ENCODE results near the gene TBC1D22A.

TBC1D22A gene

GRCh38 chr22:46931881-46932280 is 169.4 kb downstream of the TBC1D22A start:
- no peak for TF ChIP-seq TSHZ2 (CRISPR knock-in tag; IDR thresholded peaks at IDR 0.05)
- TF ChIP-seq GLIS3 (CRISPR knock-in tag; IDR thresholded peaks at IDR 0.05), result no peak
- no peak for TF ChIP-seq SNAI2 (CRISPR knock-in tag; IDR thresholded peaks at IDR 0.05)
- no peak for TF ChIP-seq CSRNP3 (CRISPR knock-in tag; IDR thresholded peaks at IDR 0.05)
- no peak for TF ChIP-seq ISL1 (CRISPR knock-in tag; IDR thresholded peaks at IDR 0.05)
- no peak for TF ChIP-seq ZNF8 (CRISPR knock-in tag; IDR thresholded peaks at IDR 0.05)
- TF ChIP-seq PPARA (CRISPR knock-in tag; IDR thresholded peaks at IDR 0.05; ENCODE audit: borderline replicate concordance), result no peak
- TF ChIP-seq OSR1 (CRISPR knock-in tag; IDR thresholded peaks at IDR 0.05), result no peak
- TF ChIP-seq ZFP30 (CRISPR knock-in tag; IDR thresholded peaks at IDR 0.05), result no peak
- no peak for TF ChIP-seq ZC3H10 (CRISPR knock-in tag; IDR thresholded peaks at IDR 0.05)
- TF ChIP-seq ZNF70 (CRISPR knock-in tag; IDR thresholded peaks at IDR 0.05), result no peak
- no peak for TF ChIP-seq POU6F1 (CRISPR knock-in tag; IDR thresholded peaks at IDR 0.05; ENCODE audit: borderline replicate concordance, low read depth)
- TF ChIP-seq TCF4 (CRISPR knock-in tag; IDR thresholded peaks at IDR 0.05; ENCODE audit: borderline replicate concordance), result no peak
- ATAC-seq, result no peak

- TF ChIP-seq ISL1 (CRISPR knock-in tag; IDR thresholded peaks at IDR 0.05) (no peak), TCF4 (CRISPR knock-in tag; IDR thresholded peaks at IDR 0.05; ENCODE audit: borderline replicate concordance) (no peak), PPARA (CRISPR knock-in tag; IDR thresholded peaks at IDR 0.05; ENCODE audit: borderline replicate concordance) (no peak), ZNF565 (CRISPR knock-in tag; conservative IDR thresholded peaks at IDR 0.05; ENCODE audit: low read depth) (no peak), ZNF8 (CRISPR knock-in tag; IDR thresholded peaks at IDR 0.05) (no peak), RARB (CRISPR knock-in tag; IDR thresholded peaks at IDR 0.05) (no peak), ZFP30 (CRISPR knock-in tag; IDR thresholded peaks at IDR 0.05) (no peak), OSR1 (CRISPR knock-in tag; IDR thresholded peaks at IDR 0.05) (no peak)
- no peak for ATAC-seq
These were observed 170.8 kb downstream of the TBC1D22A start for GRCh38 chr22:46933040-46933930.

- ATAC-seq, result no peak
- TF ChIP-seq GLIS3 (CRISPR knock-in tag; IDR thresholded peaks at IDR 0.05) (no peak), ZFP30 (CRISPR knock-in tag; IDR thresholded peaks at IDR 0.05) (no peak), SNAI2 (CRISPR knock-in tag; IDR thresholded peaks at IDR 0.05) (no peak), ZNF565 (CRISPR knock-in tag; conservative IDR thresholded peaks at IDR 0.05; ENCODE audit: low read depth) (no peak), ESRRG (CRISPR knock-in tag; IDR thresholded peaks at IDR 0.05) (no peak), ISL1 (CRISPR knock-in tag; IDR thresholded peaks at IDR 0.05) (no peak), CSDC2 (CRISPR knock-in tag; IDR thresholded peaks at IDR 0.05) (no peak), PATZ1 (CRISPR knock-in tag; IDR thresholded peaks at IDR 0.05; ENCODE audit: borderline replicate concordance) (no peak), TOX (CRISPR knock-in tag; IDR thresholded peaks at IDR 0.05; ENCODE audit: borderline replicate concordance) (no peak), OSR1 (CRISPR knock-in tag; IDR thresholded peaks at IDR 0.05) (no peak), ZNF70 (CRISPR knock-in tag; IDR thresholded peaks at IDR 0.05) (no peak), RARB (CRISPR knock-in tag; IDR thresholded peaks at IDR 0.05) (no peak), ZC3H10 (CRISPR knock-in tag; IDR thresholded peaks at IDR 0.05) (no peak), TSHZ2 (CRISPR knock-in tag; IDR thresholded peaks at IDR 0.05) (no peak), CSRNP3 (CRISPR knock-in tag; IDR thresholded peaks at IDR 0.05) (no peak), ARNTL (CRISPR knock-in tag; IDR thresholded peaks at IDR 0.05; ENCODE audit: borderline replicate concordance, low read depth) (no peak), PPARA (CRISPR knock-in tag; IDR thresholded peaks at IDR 0.05; ENCODE audit: borderline replicate concordance) (no peak)
These were observed 171.8 kb downstream of the TBC1D22A start for GRCh38 chr22:46934172-46934745.
